GM03348 (cell line): ENCODE measurements around the gene COG5.

Experiments used
- DNase-seq: peaks from one replicate; pipeline ENCODE4 v3.0.0; 2012; ENCODE audit warnings: low spot score

Gene COG5

DNA sequence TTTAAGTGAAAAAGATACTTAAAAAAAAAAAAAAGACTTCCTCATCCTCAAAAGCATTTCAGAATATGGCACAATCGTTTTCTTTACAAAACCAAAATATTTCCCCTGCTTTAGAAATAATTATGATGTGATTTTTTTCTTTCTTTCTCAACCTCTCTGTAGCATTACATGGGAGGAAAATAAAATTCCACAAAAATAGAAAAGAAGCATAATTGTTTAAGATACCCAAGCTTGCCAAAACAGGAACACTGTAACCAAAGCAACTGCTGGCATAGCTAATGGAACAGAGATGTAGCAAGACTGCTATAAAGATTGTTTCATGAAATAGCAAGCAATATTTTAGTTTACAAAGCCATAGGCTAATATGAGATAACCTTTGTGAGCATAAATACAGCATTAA is 169.4 kb downstream of the COG5 start:
- peak; percentile 45 for DNase-seq

DNA sequence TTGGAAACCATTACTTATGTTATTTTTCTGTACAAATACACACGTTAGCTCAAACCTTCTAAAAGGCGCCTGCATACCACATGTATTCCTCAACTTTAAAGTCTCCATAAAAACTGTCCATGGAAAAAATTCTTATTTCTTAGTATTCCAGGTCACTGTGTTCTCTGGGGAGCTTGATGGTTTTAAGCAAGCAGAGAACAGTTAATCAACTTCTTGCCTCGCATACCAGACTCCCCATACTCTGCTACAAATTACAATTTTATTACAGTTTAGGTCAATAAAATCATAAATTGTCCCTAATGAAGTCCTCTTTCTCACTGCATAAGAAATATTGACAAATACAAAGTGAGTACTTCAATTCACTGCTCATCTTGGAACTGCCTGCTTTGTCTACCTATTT is 170.9 kb downstream of the COG5 start:
- DNase-seq, result peak; percentile 26

DNA sequence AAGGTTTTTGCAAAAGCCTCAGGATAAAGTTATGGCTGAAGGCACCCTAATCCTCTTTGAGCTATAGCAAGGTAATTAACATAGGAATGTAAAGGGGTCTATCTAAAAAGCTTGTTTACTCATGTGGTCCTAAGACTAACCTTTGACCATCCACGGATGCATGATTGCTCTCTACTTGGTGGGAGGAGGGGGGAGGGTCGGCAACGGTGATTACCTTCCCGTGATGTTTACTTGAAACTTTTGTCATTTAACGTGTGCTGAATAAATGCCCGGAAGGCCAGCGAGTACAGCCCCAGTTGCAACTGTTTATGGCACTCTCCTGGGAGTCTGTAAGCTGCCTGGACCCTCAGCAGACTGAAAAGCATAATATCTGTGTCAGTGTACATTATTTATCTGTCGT is 172.8 kb downstream of the COG5 start:
- no peak for DNase-seq

DNA sequence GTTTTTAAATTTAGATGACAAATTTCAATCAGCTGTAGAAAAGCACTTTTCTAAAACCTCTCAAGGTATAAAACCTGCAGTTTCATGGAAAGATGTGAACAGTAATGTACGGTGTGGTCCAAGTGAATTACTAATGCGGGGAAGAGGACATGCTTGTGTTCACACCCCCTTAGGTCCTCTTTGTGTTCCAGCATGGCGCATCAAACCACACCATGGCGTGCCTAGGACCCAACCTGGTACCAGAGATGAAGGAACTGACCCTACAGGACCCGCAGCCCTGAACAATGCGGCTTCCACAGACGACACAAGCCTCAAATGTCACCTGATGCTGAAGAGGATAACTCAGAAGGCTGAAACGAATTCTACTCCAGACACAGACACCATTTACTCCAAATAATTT is 175.1 kb downstream of the COG5 start:
- no peak for DNase-seq

DNA sequence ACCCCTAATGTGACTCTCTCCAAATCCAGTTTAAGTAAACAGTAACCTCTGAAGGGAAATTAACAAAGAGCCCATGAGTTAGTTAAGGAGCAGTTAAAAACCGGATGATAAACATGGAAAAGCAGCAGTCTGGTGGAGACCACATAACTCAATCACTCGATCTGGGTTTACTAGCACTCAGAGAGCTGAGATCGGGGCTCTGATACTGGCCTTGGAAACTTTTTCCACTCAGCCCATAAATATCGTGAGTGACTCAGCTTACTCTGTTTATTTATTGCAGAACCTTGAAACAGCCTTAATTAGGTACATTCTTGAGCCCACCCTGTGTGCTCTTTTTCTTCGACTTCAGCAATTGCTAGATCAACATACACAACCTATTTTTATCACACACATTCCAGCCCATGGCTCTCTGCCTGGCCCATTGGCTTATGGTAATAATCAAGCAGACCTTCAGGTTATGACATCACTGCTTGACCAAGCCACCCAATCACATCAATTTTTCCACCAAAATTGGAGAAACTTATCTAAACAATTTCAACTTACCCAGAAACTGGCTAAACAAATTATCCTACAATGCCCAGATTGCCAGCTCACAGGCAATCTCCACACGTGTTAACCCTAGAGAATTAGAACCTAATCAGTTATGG is 176.0 kb downstream of the COG5 start:
- DNase-seq, result no peak

DNA sequence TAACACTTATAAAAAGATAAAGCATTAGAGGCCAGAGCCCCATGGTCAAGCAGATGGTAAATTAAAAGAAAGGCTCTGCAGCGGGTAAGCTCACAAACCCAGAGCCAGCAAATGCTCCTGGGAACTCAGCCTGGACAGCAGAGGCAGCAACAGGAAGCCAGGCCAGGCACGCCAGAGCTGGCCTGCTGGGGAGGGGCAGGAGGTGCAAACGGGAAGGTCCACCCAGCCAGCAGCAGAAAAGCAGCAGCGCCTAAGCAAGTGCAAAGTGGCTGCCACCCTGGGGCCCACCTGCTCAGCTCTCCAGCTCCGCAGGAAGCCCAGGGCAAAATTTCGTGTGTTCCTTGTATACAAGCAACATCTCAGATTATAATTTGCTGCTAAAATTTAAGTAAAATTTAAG is 176.6 kb downstream of the COG5 start:
- DNase-seq, result no peak

DNA sequence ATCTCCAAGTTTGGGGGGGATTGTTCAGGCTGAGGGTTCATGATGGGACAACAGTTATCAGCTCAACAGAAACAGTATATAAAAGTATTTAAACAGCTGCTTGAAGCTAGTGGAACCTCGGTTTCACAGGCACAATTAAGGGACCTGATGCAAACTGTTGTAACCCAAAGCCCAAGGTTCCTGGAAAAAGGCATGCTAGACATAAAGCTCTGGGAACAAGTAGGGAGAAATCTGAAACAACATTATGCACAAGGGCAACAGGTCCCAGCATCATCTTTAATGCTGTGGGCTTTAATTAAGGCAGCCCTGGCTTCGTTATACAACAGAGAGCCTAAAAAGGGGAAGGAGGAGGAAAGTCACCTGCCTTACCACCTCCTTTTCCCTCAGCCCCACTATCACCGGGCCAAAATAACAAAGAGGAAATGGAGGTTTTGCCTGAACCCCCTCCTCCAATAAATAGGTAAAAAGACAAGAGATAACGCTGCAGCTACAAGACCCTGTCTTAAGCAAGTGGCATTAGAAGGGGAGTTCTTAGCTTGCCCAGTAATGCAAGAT is 177.1 kb downstream of the COG5 start:
- DNase-seq, result no peak

DNA sequence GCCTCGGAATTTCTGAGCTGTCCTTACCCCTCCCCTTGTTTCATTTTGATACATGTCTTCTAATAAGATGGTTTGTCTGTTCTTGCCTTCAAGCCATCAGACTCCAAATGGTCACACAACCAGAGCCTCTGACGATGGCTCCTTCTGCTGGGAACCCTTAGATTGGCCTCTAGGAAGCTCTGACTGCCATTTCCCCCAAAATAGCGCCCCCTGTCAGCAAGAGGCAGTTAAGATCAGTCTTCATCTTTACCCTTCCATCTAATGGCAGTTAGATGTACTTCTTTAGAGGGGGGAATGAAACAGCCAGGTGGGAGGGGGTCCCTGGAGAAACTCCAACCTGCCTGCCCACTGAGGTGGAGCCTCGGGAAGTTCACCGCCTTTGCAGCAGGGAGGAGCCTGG is 179.7 kb downstream of the COG5 start:
- no peak for DNase-seq

DNA sequence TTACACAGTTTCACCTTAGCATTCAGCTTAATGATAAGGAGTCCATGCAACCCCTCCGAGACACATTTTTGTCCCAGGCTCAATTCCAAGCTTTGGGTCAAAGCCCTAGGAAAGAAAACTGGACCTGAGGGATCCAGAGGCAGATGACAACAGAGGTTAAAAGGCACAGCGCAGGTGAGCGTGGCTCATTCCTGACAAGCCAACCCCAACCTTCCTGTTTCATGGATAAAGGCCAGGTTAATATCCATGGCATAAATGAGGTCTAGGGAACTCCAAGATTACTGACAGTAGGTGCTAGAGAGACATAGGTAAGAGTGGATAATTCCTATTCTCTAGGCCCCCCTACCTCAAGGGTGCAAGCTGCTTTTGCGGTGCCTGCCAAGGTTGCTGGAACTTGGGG is 180.5 kb downstream of the COG5 start:
- no peak for DNase-seq

DNA sequence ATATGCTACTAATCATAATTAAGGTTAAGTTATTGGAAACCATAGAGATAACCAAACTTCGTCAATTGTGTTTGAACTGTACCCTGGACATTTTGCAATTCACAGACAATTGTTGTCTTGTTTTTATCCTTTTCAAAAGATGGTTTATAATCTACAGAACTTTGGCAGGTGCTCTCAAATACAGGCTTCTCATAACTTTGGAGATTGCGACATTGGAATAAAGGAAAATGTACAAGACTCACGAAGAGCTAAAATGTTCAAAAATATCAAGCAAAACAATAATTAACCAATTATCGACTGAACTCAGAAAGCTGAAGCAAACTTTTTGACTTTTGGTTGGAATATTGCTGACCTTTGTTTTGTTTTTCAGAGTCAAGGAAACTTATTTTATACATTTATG is 182.3 kb downstream of the COG5 start:
- no peak for DNase-seq

DNA sequence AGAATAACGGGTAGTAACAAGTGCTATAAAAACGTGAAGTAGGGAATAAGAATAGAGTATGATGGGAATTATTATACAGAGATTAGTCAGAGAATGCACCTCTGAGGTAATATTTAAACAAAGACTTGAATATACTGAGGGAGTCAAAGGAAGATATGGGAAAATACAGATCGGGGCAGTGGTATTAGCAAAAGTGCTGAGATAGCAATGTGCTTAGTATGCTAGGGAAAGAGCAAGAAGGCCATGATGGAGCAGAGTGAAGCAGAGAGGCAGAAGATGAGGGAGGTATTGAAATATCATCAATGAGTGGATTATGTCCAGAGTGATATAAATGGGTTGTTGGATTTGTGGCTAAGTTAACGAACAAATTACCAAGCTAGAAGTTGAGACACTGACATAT is 190.4 kb downstream of the COG5 start:
- DNase-seq, result no peak

DNA sequence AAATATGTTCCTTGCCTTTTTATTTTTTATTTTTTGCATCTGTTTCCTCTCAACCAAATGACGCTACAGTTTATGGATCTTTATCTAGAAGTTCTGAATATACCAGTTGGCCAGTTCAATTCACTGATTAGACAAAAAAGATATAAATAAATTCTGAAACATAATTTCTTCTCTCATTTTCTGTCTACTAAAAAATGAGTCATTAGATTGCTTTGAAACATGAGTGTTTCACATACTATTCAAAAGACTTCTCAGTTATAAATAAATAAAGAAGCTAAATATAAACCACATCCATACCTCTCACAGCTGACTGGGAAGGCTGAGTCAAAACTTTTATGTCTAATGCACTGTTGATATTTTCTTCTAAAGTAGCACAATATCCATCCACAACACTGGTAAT is 191.4 kb downstream of the COG5 start:
- peak; percentile 47 for DNase-seq

DNA sequence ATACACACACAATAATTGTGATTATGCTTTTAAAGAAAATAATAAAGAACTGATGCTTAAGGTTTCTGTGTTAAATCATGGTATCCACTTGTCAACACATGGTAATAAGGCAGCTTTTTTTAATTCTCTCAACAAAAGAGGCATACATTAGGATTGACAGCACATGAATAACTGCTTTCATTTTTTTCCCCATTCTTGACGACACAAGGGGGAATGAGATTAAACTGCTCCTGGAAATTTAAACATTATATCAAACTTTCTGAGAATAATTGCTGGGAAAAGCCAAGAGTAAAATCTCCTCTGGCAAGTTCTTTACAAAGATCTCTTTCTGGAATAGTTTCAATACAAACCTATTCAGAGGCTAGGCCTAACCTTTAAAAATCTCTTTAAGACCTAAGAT is 192.9 kb downstream of the COG5 start:
- no peak for DNase-seq

DNA sequence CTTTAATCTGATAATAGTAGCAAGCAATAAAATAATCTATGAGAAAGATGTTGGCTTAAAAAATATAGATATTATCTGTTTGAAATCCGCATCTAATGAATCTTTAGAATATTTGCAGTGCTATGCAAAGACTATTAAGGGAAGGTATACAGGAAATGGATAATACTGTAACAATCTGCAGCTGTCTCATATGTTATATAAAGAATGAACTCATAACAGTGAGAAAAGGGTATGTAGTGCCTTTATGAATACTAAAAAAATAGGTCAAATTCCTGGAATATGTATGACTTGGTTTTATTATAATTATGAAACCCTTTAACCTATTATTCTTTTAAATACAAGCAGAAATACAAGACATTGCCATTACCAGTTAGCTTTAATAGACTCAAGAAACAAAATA is 198.9 kb downstream of the COG5 start:
- DNase-seq, result no peak

DNA sequence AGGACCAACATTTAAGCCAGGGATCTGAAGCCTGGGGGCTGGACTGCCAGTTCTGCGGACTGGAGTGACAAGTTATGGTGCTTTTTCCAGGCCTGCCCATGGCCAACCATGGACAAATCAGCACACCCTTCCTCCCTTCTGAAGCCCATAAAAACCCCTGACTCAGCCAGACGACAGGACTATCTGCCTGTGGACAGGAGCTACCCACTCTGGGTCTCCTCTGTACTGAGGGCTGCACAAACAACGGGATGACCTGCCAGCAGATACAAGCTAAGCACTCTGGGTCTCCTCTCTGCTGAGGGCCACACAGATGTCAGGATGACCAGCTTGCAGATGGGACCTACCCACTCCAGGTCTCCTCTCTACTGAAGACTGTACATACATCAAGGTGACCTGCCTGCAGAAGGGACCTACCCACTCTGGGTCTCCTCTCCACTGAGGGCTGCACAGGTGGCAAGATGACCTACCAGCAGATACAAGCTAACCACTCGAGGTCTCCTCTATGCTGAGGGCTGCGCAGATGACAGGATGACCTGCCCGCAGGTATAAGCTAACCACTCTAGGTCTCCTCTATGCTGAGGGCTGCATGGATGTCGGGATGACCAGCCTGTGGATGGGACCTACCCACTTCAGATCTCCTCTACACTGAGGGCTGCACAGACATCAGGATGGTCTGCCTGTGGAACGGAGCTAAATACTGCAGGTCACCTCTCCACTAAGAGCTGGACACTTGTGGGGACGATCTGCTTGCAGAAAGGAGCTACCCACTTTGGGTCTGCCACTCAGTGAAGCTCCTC is 204.0 kb downstream of the COG5 start:
- DNase-seq, result no peak

DNA sequence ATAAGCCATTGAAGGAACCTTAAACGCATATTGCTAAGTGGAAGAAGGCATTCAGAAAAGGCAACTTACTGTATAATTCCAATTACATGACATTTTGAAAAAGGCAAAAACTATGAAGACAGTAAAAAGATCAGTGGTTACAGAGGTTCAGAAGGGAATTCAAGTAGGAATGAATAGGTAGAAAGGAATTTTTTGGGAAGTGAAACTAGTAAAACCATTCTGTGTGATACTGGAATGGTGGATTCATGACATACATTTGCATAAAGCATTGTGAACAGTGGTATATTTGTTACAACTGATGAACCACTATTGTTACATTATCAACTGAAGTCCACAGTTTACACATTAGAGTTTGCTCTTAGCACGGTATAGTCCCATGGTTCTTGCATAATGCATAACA is 208.1 kb downstream of the COG5 start:
- peak; percentile 23 for DNase-seq

DNA sequence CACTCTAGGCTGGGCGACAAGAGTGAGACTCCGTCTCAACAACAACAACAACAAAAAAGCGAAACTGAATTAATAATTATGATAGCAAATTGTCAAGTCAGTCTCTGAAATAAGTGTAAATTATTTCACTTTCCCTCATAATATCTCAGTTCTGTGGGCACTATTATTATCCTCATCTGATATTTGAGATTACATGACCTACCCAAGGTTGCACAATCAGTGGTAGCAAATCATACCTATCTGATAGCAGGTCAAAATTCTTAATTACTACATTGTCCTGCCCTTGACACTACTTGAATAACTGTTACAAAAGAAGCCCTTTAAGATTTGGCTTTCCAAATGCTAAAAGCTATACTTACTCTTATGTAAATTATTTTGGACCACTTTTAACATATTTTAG is 209.1 kb downstream of the COG5 start:
- no peak for DNase-seq

DNA sequence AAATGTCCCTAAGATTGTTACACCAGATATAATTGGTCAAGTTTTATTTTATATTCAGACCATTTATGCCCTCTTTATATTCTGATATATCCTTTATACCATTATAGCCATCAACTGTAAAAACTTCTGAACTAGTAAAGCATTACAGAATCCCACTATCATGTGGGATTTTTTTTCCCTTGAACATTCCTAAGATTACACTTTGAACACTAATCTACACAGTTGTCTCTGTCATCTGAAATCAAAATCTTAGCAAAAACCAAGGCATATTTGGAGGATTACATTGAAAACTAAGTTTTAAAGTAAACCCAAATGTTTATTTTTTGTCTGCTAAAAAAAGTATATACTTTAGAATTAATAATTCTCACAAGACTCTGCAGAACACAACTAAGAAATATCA is 210.0 kb downstream of the COG5 start:
- peak; percentile 12 for DNase-seq

DNA sequence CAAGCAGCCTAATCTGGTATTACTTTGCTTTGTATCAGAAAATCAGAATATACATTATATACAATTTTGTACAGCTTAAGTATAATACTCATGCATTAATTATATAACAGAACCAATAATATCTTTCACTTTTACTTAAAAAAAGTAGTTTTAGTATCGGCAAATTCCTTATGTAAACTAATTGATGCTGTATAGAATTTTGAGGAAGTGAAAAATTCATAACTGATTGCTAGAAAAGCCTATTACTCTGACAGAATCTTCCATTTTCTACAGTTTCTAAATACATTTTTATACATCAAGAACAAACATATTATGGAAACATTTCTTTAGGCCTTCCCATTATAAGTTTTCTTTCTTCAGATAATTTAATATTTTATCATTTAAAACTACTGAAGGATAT is 217.8 kb downstream of the COG5 start:
- no peak for DNase-seq

DNA sequence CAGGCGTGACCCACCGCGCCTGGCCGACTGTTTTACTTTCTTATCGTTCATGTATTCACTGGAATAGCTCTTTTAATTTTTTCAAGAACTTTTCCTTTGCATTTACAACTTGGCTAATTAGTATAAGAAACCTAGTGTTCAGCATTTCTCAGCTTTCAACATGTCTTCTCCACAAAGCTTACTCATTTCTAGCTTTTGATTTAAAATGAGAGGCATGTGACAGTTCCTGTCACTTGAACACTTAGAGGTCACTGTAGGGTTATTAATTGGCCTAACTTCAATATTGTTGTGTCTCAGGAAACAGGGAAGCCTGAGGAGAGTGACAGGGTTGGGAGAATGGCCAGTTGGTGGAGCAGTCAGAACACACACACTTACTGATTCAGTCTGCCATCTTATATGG is 218.9 kb downstream of the COG5 start:
- no peak for DNase-seq

DNA sequence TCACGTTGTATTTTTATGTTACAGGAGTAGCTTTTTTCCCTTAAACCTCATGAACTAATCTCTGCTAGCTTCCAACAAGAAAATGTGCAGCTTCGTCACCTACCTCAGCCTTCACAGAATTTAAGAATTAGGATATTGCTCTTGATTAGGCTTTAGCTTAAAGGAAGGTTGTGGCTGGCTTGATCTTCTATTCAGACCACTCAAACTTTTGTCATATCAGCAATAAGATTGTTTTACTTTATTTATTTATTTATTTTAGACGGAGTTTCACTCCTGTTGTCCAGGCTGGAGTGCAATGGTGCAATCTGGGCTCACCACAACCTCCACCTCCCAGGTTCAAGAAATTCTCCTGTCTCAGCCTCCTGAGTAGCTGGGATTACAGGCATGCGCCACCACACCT is 219.4 kb downstream of the COG5 start:
- no peak for DNase-seq

DNA sequence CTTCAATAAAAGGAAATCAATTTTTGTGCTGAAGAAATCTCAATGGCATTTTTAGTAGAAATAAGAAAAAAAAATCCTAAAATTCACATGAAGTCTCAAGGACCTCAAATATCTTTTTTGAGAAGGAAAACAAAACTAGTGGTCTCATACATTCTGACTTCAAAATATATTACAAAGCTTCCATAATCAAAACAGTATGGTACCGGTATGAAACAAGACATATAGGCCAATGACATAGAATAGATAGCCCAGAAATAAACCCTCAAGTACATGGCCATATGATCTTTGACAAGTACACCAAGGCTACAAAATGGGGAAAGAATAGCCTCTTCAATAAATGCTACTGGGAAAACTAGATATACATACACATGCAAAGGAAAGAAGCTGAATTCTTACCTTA is 225.6 kb downstream of the COG5 start:
- no peak for DNase-seq

DNA sequence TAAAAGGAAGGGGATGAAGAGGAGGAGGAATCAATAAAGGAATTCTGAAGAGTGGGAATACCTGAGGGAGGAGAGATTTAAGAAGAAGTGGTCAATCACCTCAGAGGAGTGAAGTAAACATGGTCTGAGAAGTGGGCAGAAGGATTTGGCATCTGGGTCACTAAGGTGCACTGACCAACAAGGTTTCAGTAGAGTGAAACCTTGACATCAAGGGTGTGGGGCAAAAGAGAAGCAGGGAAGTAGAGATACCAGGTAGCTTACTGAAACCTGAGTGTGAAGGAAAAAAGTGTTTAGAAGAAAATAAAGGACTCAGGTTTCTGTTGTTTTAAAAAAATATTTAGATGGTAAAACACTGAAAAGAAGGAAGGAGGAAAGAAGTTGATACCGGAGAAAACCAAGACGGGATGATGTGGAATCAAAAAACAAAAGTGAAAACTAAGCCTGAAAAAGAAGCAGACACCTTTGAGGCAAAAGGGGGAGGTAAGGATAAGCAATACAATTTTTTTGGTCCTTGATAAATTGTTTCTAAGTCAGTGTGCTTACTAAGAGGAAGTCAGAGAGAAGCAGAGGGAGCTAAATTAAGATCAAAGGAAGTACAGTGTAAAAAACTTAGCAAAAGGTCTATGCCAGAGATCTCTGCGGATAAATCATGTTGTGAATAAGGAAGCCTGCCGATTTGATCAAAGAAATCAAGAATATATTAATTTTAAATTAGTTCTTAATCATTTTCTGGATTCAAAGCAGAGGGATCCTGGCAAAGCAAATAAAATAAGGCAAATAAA is 231.0 kb downstream of the COG5 start:
- DNase-seq, result no peak
